ENCODE data around the gene CDH10. TPM values are rescaled to one million over a fixed set of nuclear protein-coding genes. Genes with fewer than 3 reads are reported as not detected.

The CDH10 gene
- total RNA-seq, 1 experiment from 2014 or later, result 0.31 TPM

DNA sequence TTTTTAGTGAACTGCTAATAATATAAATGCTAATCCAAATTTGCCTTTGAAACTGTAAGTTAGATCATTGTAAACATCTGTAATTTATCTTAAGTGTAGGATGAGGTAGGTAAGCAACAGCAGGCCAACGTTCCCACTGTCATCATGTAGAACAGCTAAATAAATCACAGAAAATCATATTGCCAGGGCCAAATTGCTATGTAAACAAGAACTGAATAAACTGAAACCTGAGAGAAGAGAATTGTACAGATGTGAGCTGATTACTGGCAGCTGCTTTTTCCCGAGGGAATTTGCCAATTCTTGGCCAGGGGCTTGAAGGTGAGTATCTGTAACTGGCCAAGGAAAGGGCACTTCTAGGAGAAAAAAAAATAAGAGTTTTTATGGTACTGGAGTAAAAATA, 97.6 kb downstream of the CDH10 start:
- Mint-ChIP-seq H3K36me3 (ENCODE audit: insufficient read depth in 1 of 3, low read depth in 3 of 3) (peaks cover 0 to 4% (median 0%) of the 10 kb centered on the region in 3 experiments; a peak in 2 of 7 replicates), H3K27me3 (ENCODE audit: low read depth) (no peaks in the 10 kb centered on the region), H3K4me1 (no peaks in the 10 kb centered on the region), H3K9me3 (no peaks in the 10 kb centered on the region), H3K27ac (no peak overlapping the region), H3K4me3 (no peak overlapping the region)
- no peaks in the 10 kb centered on the region for H4K20me1 ChIP-seq (ENCODE audit: control insufficient read depth, insufficient read depth, insufficient read length)
- no peak overlapping the region for H2BK20ac ChIP-seq (ENCODE audit: low read depth, low read length, poor library complexity, severe bottlenecking)
- no peak overlapping the region for H3K9ac ChIP-seq (ENCODE audit: extremely low read depth, insufficient read length, low read length)
- TF ChIP-seq, protein P1, sequence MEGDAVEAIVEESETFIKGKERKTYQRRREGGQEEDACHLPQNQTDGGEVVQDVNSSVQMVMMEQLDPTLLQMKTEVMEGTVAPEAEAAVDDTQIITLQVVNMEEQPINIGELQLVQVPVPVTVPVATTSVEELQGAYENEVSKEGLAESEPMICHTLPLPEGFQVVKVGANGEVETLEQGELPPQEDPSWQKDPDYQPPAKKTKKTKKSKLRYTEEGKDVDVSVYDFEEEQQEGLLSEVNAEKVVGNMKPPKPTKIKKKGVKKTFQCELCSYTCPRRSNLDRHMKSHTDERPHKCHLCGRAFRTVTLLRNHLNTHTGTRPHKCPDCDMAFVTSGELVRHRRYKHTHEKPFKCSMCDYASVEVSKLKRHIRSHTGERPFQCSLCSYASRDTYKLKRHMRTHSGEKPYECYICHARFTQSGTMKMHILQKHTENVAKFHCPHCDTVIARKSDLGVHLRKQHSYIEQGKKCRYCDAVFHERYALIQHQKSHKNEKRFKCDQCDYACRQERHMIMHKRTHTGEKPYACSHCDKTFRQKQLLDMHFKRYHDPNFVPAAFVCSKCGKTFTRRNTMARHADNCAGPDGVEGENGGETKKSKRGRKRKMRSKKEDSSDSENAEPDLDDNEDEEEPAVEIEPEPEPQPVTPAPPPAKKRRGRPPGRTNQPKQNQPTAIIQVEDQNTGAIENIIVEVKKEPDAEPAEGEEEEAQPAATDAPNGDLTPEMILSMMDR (conservative IDR thresholded peaks at IDR 0.05), result no peak
- no peak overlapping the region for H3T11ph ChIP-seq (ENCODE audit: low read length)
- no peaks in the 10 kb centered on the region for H3K79me1 ChIP-seq (ENCODE audit: insufficient read depth, low read depth, low read length, poor library complexity, severe bottlenecking)
- H4K5ac ChIP-seq (ENCODE audit: insufficient read length, low read depth, low read length), result no peak overlapping the region
- no peaks in the 10 kb centered on the region for H3K23me2 ChIP-seq (ENCODE audit: insufficient read length, low read depth, low read length, poor library complexity, severe bottlenecking)
- no peak overlapping the region for H3K23ac ChIP-seq (ENCODE audit: insufficient read length, low read depth, low read length)
- no peaks in the 10 kb centered on the region for H3K4me1 ChIP-seq (ENCODE audit: insufficient read depth, low read length)
- H4K8ac ChIP-seq (replicated peaks; ENCODE audit: insufficient read length, low read depth, low read length), result no peak overlapping the region
- no peak overlapping the region for H3K4me2 ChIP-seq (ENCODE audit: insufficient read depth, insufficient read length, low read length)
- no peaks in the 10 kb centered on the region for H3K27me3 ChIP-seq (ENCODE audit: insufficient read depth, low read length)
- H3K4ac ChIP-seq (ENCODE audit: low read depth, low read length), result no peak overlapping the region
- no peaks in the 10 kb centered on the region for H3K9me3 ChIP-seq (ENCODE audit: control insufficient read depth, low read depth, low read length)
- H2BK120ac ChIP-seq (ENCODE audit: low read depth, low read length, poor library complexity, severe bottlenecking), result no peak overlapping the region
- no peak overlapping the region for H3K27ac ChIP-seq (ENCODE audit: insufficient read length, low read depth, low read length)
- H2BK15ac ChIP-seq (ENCODE audit: low read depth, low read length), result no peak overlapping the region
- no peak overlapping the region for H2AK5ac ChIP-seq (ENCODE audit: insufficient read length, low read length)
- no peak overlapping the region for H3K14ac ChIP-seq (ENCODE audit: insufficient read depth, low read length)
- no peak overlapping the region for H2BK12ac ChIP-seq (ENCODE audit: insufficient read length, low read depth, low read length)
- no peak overlapping the region for H2BK5ac ChIP-seq (ENCODE audit: insufficient read length, low read length)
- no peak overlapping the region for H3K56ac ChIP-seq (ENCODE audit: insufficient read length, low read depth, low read length)
- no peak overlapping the region for H3K18ac ChIP-seq (ENCODE audit: insufficient read length, low read depth, low read length)
- H2AFZ ChIP-seq (ENCODE audit: low read length), result no peak overlapping the region
- H3K79me2 ChIP-seq (ENCODE audit: insufficient read depth, low read length), result no peaks in the 10 kb centered on the region
- DNase-seq, result no peak
- no CpG with 5 or more reads among the region's 2 CpGs for WGBS (ENCODE audit: extremely low coverage, insufficient read length, low lambda C conversion rate)
- no peak overlapping the region for H4K91ac ChIP-seq (ENCODE audit: insufficient read length, low read depth, low read length)

All from H9 (cell line).